CD14-positive monocyte (primary cell): ENCODE measurements around the gene SCRN1. TPM values are rescaled to one million over a fixed set of nuclear protein-coding genes. Genes with fewer than 3 reads are reported as not detected.

ENCODE experiments used
- DNase-seq, 3 donors: peaks; one replicate each; pipeline ENCODE4 v3.0.0-alpha.2; 2011 to 2022
- H2AFZ ChIP-seq: 2 replicates; pipeline ENCODE4 v1.6.0; 2012; ENCODE audit warnings: mild to moderate bottlenecking, low read depth, low read length, inconsistent platforms; ENCODE audit not compliant: insufficient read depth, poor library complexity, severe bottlenecking
- H3K27ac ChIP-seq, 2 donors: 1 replicate in 1 of 2; 2 replicates in 1 of 2; pipeline ENCODE4 v1.5.1; 2012 to 2013; ENCODE audit warnings: low read length in 2 of 2, control low read depth in 1 of 2, inconsistent platforms in 1 of 2, low read depth in 1 of 2, mild to moderate bottlenecking in 1 of 2
- H3K27me3 ChIP-seq, 2 donors: one replicate each; pipeline versions ENCODE4 v1.6.0 to v1.6.1; 2011 to 2013; ENCODE audit warnings: low read length in 2 of 2; ENCODE audit not compliant: control insufficient read depth in 2 of 2, insufficient read depth in 2 of 2
- H3K36me3 ChIP-seq, 2 donors: replicated peaks in 1 of 2; 1 replicate in 1 of 2; 2 replicates in 1 of 2; pipeline versions ENCODE4 v1.5.1 to v1.6.1; 2012 to 2013; ENCODE audit warnings: low read length in 2 of 2, control low read depth in 1 of 2, inconsistent platforms in 1 of 2, mild to moderate bottlenecking in 1 of 2; ENCODE audit not compliant: insufficient read depth in 2 of 2, control insufficient read depth in 1 of 2
- H3K4me1 ChIP-seq, 2 donors: 1 replicate in 1 of 2; 2 replicates in 1 of 2; pipeline versions ENCODE4 v1.5.1 to v1.6.1; 2012 to 2013; ENCODE audit warnings: low read length in 2 of 2, control low read depth in 1 of 2, inconsistent platforms in 1 of 2, mild to moderate bottlenecking in 1 of 2, moderate library complexity in 1 of 2; ENCODE audit not compliant: insufficient read depth in 2 of 2, control insufficient read depth in 1 of 2
- H3K4me2 ChIP-seq: replicated peaks from 2 replicates; pipeline ENCODE3; 2012; ENCODE audit warnings: low read length, moderate library complexity, mild to moderate bottlenecking; ENCODE audit not compliant: poor library complexity, severe bottlenecking; ENCODE audit errors: extremely low read depth
- H3K4me3 ChIP-seq, 3 experiments: fragments of 200-600 bp in 1 of 3; sonication (generic) in 1 of 3; replicated peaks in 1 of 3; 1 replicate in 2 of 3; 2 replicates in 1 of 3; pipeline ENCODE4 v1.5.1; 2011 to 2013; ENCODE audit warnings: low read length in 3 of 3, mild to moderate bottlenecking in 3 of 3, control low read depth in 2 of 3, low read depth in 2 of 3, inconsistent platforms in 1 of 3, moderate library complexity in 1 of 3
- H3K79me2 ChIP-seq: 2 replicates; pipeline ENCODE4 v1.6.0; 2012; ENCODE audit warnings: mild to moderate bottlenecking, control low read depth, inconsistent platforms, low read length, moderate library complexity; ENCODE audit not compliant: insufficient read depth
- H3K9ac ChIP-seq: 2 replicates; pipeline ENCODE4 v1.6.0; 2017; ENCODE audit warnings: low read length, mild to moderate bottlenecking; ENCODE audit not compliant: insufficient read depth, poor library complexity, severe bottlenecking
- H3K9me3 ChIP-seq, 2 donors: replicated peaks in 1 of 2; 1 replicate in 1 of 2; 2 replicates in 1 of 2; pipeline versions ENCODE4 v1.5.1 to v1.6.1; 2012 to 2013; ENCODE audit warnings: low read length in 2 of 2, control low read depth in 1 of 2; ENCODE audit not compliant: control insufficient read depth in 1 of 2, insufficient read depth in 1 of 2
- H4K20me1 ChIP-seq: 2 replicates; pipeline ENCODE4 v1.6.0; 2012; ENCODE audit warnings: mild to moderate bottlenecking, low read length, control low read depth, moderate library complexity; ENCODE audit not compliant: insufficient read depth
- H3K27ac Mint-ChIP-seq, 7 donors: one replicate each; pipeline ENCODE4 v1.8.0; 2020; ENCODE audit warnings: mild to moderate bottlenecking in 7 of 7, mixed read lengths in 7 of 7, moderate library complexity in 6 of 7, inconsistent platforms in 2 of 7
- H3K27me3 Mint-ChIP-seq, 3 donors: one replicate each; pipeline ENCODE4 v1.8.0; 2021 to 2022; ENCODE audit warnings: low read depth in 3 of 3, mild to moderate bottlenecking in 3 of 3, mixed read lengths in 3 of 3, moderate library complexity in 3 of 3, inconsistent platforms in 1 of 3
- H3K36me3 Mint-ChIP-seq, 2 donors: one replicate each; pipeline ENCODE4 v1.8.0; 2020; ENCODE audit warnings: mixed read lengths in 2 of 2, inconsistent platforms in 1 of 2, mild to moderate bottlenecking in 1 of 2
- H3K4me1 Mint-ChIP-seq: one replicate; pipeline ENCODE4 v1.8.0; 2020; ENCODE audit warnings: mild to moderate bottlenecking, mixed read lengths
- H3K4me3 Mint-ChIP-seq, 2 donors: one replicate each; pipeline ENCODE4 v1.8.0; 2020; ENCODE audit warnings: mild to moderate bottlenecking in 2 of 2, mixed read lengths in 2 of 2, moderate library complexity in 1 of 2
- H3K9me3 Mint-ChIP-seq, 7 donors: one replicate each; pipeline ENCODE4 v1.8.0; 2020 to 2022; ENCODE audit warnings: mixed read lengths in 7 of 7, mild to moderate bottlenecking in 6 of 7, moderate library complexity in 6 of 7, inconsistent platforms in 2 of 7
- CTCF ChIP-seq: fragments of 200-600 bp; IDR thresholded peaks from one replicate; pipeline ENCODE4 v1.8.0; 2022; ENCODE audit warnings: antibody characterized with exemption, mild to moderate bottlenecking
- WGBS: methylation state at CpG from one replicate; pipeline ENCODE4 v1.1.5; 2013; ENCODE audit warnings: missing lambda C conversion rate; ENCODE audit not compliant: insufficient coverage; 5-methylcytosine and 5-hydroxymethylcytosine counted together
- intact Hi-C, 2 donors: fragments of 100-400 bp; cut with micrococcal nuclease; formaldehyde crosslinking; loops; one replicate each; pipeline versions ENCODE4 v1.15.0 to v1.15.1; 2023
- polyA plus RNA-seq, 3 donors: library from polyadenylated mRNA; depleted of rRNA in 1 of 3; unstranded in 2 of 3; stranded (reverse) in 1 of 3; fragments of 300-500 nt in 2 of 3; fragments of >200 nt in 1 of 3; fragmentation: Illumina TruSeq in 2 of 3; gene quantifications; 1 replicate in 2 of 3; 2 replicates in 1 of 3; pipeline ENCODE4 v1.2.3, GENCODE V29; 2012 to 2021

SCRN1 gene
- polyA plus RNA-seq, 3 donors, result 8.4 to 12.1 (median 8.6) TPM

- Histone ChIP-seq H3K27me3 (no peaks in the 10 kb centered on the region), H3K9me3 (no peaks in the 10 kb centered on the region), H3K4me3 (no peak overlapping the region), H3K36me3 (no peaks in the 10 kb centered on the region), H3K4me1 (no peaks in the 10 kb centered on the region), H3K27ac (no peak overlapping the region), H3K79me2 (no peaks in the 10 kb centered on the region), H3K9ac (no peak overlapping the region), H2AFZ (no peak overlapping the region), H3K4me2 (no peak overlapping the region), H4K20me1 (no peaks in the 10 kb centered on the region)
- no peak overlapping the region for H3K27ac Mint-ChIP-seq
- no peak for DNase-seq
- H3K4me3 Mint-ChIP-seq, result no peak overlapping the region
- WGBS, result no CpG with 5 or more reads among the region's 2 CpGs
- TF ChIP-seq CTCF, result no peak
- intact Hi-C loops, result no loop called here
- no peaks in the 10 kb centered on the region for H3K36me3 Mint-ChIP-seq
- no peaks in the 10 kb centered on the region for H3K4me1 Mint-ChIP-seq
- peaks cover 0 to 7% (median 3%) of the 10 kb centered on the region in 7 donors for H3K9me3 Mint-ChIP-seq
- H3K27me3 Mint-ChIP-seq, result peaks cover 0 to 1% (median 0%) of the 10 kb centered on the region in 3 donors
Observed at GRCh38 chr7:29894256-29894655, 95.3 kb downstream of the SCRN1 start.

GRCh38 chr7:29893351-29893965, 96.1 kb downstream of the SCRN1 start:
- Histone ChIP-seq H3K4me2 (no peak overlapping the region), H3K27me3 (no peaks in the 10 kb centered on the region), H3K4me3 (no peak overlapping the region), H3K4me1 (no peaks in the 10 kb centered on the region), H4K20me1 (no peaks in the 10 kb centered on the region), H3K27ac (no peak overlapping the region), H2AFZ (no peak overlapping the region), H3K36me3 (no peaks in the 10 kb centered on the region), H3K79me2 (no peaks in the 10 kb centered on the region), H3K9me3 (no peaks in the 10 kb centered on the region), H3K9ac (no peak overlapping the region)
- no peak for TF ChIP-seq CTCF
- Mint-ChIP-seq H3K27ac (no peak overlapping the region), H3K9me3 (peaks cover 0 to 6% (median 2%) of the 10 kb centered on the region in 7 donors), H3K4me1 (no peaks in the 10 kb centered on the region), H3K4me3 (no peak overlapping the region), H3K36me3 (no peaks in the 10 kb centered on the region), H3K27me3 (peaks cover 0 to 1% (median 0%) of the 10 kb centered on the region in 3 donors)
- no peak for DNase-seq
- 90% methylated on average over 2 of the region's 6 CpGs for WGBS
- intact Hi-C loops, result no loop called here
